ENCODE data around the gene TEAD1. TPM values are rescaled to one million over a fixed set of nuclear protein-coding genes. Genes with fewer than 3 reads are reported as not detected.

TEAD1 gene
- polyA plus RNA-seq, 2 of the 4 experiments (the other 2 are of a cell fraction) = 111 to 112 TPM

DNA sequence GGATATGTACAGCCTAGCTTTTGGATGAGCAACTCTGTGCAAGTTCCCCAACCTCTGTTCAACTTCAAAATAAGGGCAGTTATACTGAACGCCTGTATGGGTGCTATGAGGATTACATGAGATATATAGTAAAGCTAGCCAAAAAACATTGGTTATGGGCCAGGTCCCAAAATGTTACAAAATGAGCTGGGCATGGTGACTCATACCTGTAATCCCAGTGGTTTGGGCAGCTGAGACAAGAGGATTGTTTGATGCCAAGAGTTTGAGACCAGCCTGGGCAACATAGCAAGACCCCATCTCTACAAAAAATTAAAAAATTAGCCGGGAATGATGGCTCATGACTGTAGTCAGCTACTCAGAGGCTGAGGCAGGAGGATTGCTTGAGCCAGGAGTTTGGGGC lies 118.4 kb downstream of the TEAD1 start:
- Histone ChIP-seq H3K9me3 (no peaks in the 10 kb centered on the region), H3K4me3 (no peak overlapping the region), H3K27ac (peak overlapping the region in 1 of 2 experiments; percentile 22; a peak in 2 of 6 replicates), H3K4me2 (peak overlapping the region; percentile 13; the same call in 1 of the 3 replicates), H3K4me1 (peaks cover 55% of the 10 kb centered on the region)
- no peak for TF ChIP-seq FOSB (CRISPR knock-in tag; IDR thresholded peaks at IDR 0.05)
- no peak for TF ChIP-seq FOSL2 (IDR thresholded peaks at IDR 0.05)
- peak; percentile 65 for TF ChIP-seq FOSL2 (CRISPR knock-in tag; IDR thresholded peaks at IDR 0.05)
- TF ChIP-seq, protein P1, sequence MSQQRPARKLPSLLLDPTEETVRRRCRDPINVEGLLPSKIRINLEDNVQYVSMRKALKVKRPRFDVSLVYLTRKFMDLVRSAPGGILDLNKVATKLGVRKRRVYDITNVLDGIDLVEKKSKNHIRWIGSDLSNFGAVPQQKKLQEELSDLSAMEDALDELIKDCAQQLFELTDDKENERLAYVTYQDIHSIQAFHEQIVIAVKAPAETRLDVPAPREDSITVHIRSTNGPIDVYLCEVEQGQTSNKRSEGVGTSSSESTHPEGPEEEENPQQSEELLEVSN (IDR thresholded peaks at IDR 0.05; ENCODE audit: borderline replicate concordance, low read depth) = no peak
- TF ChIP-seq NPAS2 (CRISPR knock-in tag; IDR thresholded peaks at IDR 0.05; ENCODE audit: borderline replicate concordance) = no peak
- no peak for TF ChIP-seq POLR2A (IDR thresholded peaks at IDR 0.05; ENCODE audit: low read length)
- ChIA-PET CTCF (interaction anchor here (1.0 kb wide), 1 partner anchor 11 kb away, joined by 3 read pairs; no protein-coding TSS in a partner anchor), POLR2A (no interaction called here)
- ATAC-seq (peak in 1 of 2 experiments; percentile 23; a peak in 2 of 6 replicates), FAIRE-seq (no peak), DNase-seq (ENCODE audit: low read depth in 1 of 2, low spot score in 1 of 2) (no peak)
- 83% methylated on average over 2 of the region's 2 CpGs for WGBS (ENCODE audit: missing lambda C conversion rate)

DNA sequence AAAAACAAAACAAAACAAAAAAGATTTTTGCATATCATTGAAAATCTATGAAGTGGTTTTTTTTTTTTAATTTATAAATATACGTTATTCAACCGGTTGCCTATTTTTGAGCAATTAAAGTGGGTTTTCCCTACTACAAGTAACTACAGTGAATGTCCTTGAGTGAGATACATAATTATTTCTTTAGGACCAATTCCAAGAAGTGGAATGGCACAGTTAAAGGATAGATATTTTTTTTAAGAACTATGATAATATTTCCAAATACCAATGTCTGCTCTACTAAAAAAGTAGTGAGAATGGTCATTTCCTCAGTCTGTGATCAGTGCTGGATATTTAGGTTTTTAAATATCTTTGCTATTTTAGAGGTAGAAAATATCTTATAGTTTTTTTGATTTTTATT lies 118.8 kb downstream of the TEAD1 start:
- FAIRE-seq (no peak), DNase-seq (ENCODE audit: low read depth in 1 of 2, low spot score in 1 of 2) (no peak), ATAC-seq (no peak)
- no peak for TF ChIP-seq BHLHE40 (IDR thresholded peaks at IDR 0.05; ENCODE audit: low read depth, low read length)
- no peak for TF ChIP-seq SMC3 (IDR thresholded peaks at IDR 0.05)
- no peak for TF ChIP-seq ZC3H11A (IDR thresholded peaks at IDR 0.05)
- TF ChIP-seq GATA3 (IDR thresholded peaks at IDR 0.05; ENCODE audit: borderline replicate concordance) = no peak
- TF ChIP-seq, protein P2, sequence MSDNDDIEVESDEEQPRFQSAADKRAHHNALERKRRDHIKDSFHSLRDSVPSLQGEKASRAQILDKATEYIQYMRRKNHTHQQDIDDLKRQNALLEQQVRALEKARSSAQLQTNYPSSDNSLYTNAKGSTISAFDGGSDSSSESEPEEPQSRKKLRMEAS (IDR thresholded peaks at IDR 0.05) = no peak
- no peak for TF ChIP-seq PHF8 (IDR thresholded peaks at IDR 0.05; ENCODE audit: borderline replicate concordance, low read depth)
- no peak for TF ChIP-seq EHF (CRISPR knock-in tag; IDR thresholded peaks at IDR 0.05)
- TF ChIP-seq, protein P3, sequence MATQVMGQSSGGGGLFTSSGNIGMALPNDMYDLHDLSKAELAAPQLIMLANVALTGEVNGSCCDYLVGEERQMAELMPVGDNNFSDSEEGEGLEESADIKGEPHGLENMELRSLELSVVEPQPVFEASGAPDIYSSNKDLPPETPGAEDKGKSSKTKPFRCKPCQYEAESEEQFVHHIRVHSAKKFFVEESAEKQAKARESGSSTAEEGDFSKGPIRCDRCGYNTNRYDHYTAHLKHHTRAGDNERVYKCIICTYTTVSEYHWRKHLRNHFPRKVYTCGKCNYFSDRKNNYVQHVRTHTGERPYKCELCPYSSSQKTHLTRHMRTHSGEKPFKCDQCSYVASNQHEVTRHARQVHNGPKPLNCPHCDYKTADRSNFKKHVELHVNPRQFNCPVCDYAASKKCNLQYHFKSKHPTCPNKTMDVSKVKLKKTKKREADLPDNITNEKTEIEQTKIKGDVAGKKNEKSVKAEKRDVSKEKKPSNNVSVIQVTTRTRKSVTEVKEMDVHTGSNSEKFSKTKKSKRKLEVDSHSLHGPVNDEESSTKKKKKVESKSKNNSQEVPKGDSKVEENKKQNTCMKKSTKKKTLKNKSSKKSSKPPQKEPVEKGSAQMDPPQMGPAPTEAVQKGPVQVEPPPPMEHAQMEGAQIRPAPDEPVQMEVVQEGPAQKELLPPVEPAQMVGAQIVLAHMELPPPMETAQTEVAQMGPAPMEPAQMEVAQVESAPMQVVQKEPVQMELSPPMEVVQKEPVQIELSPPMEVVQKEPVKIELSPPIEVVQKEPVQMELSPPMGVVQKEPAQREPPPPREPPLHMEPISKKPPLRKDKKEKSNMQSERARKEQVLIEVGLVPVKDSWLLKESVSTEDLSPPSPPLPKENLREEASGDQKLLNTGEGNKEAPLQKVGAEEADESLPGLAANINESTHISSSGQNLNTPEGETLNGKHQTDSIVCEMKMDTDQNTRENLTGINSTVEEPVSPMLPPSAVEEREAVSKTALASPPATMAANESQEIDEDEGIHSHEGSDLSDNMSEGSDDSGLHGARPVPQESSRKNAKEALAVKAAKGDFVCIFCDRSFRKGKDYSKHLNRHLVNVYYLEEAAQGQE (IDR thresholded peaks at IDR 0.05) = no peak
- TF ChIP-seq RARB (CRISPR knock-in tag; IDR thresholded peaks at IDR 0.05) = no peak
- no peak for TF ChIP-seq CHD2 (IDR thresholded peaks at IDR 0.05; ENCODE audit: low read length, partially characterized antibody)
- no peak for TF ChIP-seq NPAS2 (CRISPR knock-in tag; IDR thresholded peaks at IDR 0.05; ENCODE audit: borderline replicate concordance)
- TF ChIP-seq, protein P4, sequence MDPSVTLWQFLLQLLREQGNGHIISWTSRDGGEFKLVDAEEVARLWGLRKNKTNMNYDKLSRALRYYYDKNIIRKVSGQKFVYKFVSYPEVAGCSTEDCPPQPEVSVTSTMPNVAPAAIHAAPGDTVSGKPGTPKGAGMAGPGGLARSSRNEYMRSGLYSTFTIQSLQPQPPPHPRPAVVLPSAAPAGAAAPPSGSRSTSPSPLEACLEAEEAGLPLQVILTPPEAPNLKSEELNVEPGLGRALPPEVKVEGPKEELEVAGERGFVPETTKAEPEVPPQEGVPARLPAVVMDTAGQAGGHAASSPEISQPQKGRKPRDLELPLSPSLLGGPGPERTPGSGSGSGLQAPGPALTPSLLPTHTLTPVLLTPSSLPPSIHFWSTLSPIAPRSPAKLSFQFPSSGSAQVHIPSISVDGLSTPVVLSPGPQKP (IDR thresholded peaks at IDR 0.05; ENCODE audit: low read depth, low read length) = no peak
- H3K4me3 ChIP-seq = no peak overlapping the region
- H3K27ac ChIP-seq = no peak overlapping the region
- H3K4me1 ChIP-seq = peaks cover 55% of the 10 kb centered on the region
- ChIA-PET POLR2A (no interaction called here), CTCF (no interaction called here)
- H3K4me2 ChIP-seq = no peak overlapping the region
- no peaks in the 10 kb centered on the region for H3K9me3 ChIP-seq
- WGBS (ENCODE audit: missing lambda C conversion rate) = 94% methylated on average over 2 of the region's 2 CpGs

DNA sequence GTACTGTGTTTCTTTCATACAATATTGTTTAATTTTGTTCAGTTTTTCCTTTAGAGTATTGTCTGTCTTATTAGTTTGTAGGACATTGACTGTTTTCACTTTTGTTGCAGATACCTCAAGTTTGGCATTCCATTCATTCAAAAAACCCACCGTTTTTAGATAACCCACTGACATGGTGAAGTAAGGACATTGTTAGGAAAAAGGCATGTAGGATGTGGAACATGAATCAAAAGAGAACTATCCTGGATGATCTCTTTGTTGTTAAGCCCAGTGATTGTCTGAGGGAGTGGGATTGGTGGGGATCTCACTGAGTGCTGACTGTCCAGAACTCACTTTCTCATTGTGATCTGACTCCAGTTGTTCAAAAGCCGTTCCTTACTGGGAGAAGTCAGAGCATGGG lies 119.3 kb downstream of the TEAD1 start:
- H3K27ac ChIP-seq = peak overlapping the region in 1 of 2 experiments; percentile 27; a peak in 1 of 6 replicates
- CTCF ChIA-PET = interaction anchor here (0.7 to 1.2 kb wide), 2 partner anchors 9 to 20 kb away, joined by 3 read pairs; no protein-coding TSS in a partner anchor
- POLR2A ChIA-PET = no interaction called here
- TF ChIP-seq, protein P3 (IDR thresholded peaks at IDR 0.05) = no peak
- TF ChIP-seq KDM1A (IDR thresholded peaks at IDR 0.05; ENCODE audit: low read depth) (no peak), MAZ (IDR thresholded peaks at IDR 0.05; ENCODE audit: borderline replicate concordance, low read depth, low read length) (no peak), CHD2 (IDR thresholded peaks at IDR 0.05; ENCODE audit: low read length, partially characterized antibody) (no peak), ZC3H11A (IDR thresholded peaks at IDR 0.05) (no peak), NFE2L2 (conservative IDR thresholded peaks at IDR 0.05; ENCODE audit: low read length) (no peak), JUNB (IDR thresholded peaks at IDR 0.05) (no peak)
- TF ChIP-seq, protein P5, sequence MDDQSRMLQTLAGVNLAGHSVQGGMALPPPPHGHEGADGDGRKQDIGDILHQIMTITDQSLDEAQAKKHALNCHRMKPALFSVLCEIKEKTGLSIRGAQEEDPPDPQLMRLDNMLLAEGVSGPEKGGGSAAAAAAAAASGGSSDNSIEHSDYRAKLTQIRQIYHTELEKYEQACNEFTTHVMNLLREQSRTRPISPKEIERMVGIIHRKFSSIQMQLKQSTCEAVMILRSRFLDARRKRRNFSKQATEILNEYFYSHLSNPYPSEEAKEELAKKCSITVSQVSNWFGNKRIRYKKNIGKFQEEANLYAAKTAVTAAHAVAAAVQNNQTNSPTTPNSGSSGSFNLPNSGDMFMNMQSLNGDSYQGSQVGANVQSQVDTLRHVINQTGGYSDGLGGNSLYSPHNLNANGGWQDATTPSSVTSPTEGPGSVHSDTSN (IDR thresholded peaks at IDR 0.05) = no peak
- TF ChIP-seq, protein P6, sequence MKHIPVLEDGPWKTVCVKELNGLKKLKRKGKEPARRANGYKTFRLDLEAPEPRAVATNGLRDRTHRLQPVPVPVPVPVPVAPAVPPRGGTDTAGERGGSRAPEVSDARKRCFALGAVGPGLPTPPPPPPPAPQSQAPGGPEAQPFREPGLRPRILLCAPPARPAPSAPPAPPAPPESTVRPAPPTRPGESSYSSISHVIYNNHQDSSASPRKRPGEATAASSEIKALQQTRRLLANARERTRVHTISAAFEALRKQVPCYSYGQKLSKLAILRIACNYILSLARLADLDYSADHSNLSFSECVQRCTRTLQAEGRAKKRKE (CRISPR knock-in tag; IDR thresholded peaks at IDR 0.05; ENCODE audit: low read depth) = no peak

More for the DNA sequence above, 119.3 kb downstream of the TEAD1 start:
- Histone ChIP-seq H3K4me3 (no peak overlapping the region), H3K4me2 (no peak overlapping the region), H3K4me1 (peaks cover 55% of the 10 kb centered on the region), H3K9me3 (no peaks in the 10 kb centered on the region)
- 88% methylated on average over 2 of the region's 2 CpGs for WGBS (ENCODE audit: missing lambda C conversion rate)
- ATAC-seq (no peak), FAIRE-seq (no peak), DNase-seq (ENCODE audit: low read depth in 1 of 2, low spot score in 1 of 2) (no peak)

Measured in A549 (cell line).